Endometrial microvascular endothelial cells (primary cell): Measurements from ENCODE around the gene C19orf33. TPM values are rescaled to one million over a fixed set of nuclear protein-coding genes. Genes with fewer than 3 reads are reported as not detected.
"Not testable (repeated sequence)": the region's sequence is repeated elsewhere in the genome, so short reads cannot be mapped to it uniquely, and the experiment has no call there.

Experiments
- in situ Hi-C: cut with HindIII; loops from 2 replicates; pipeline ENCODE4 v1.10.0; 2017; ENCODE audit warnings: low sequenced_read_pairs, low pct_unique_long_range_greater_than_20kb; ENCODE audit errors: inconsistent ontology term
- total RNA-seq: library from RNA; depleted of rRNA; stranded (reverse); fragments of >200 nt; gene quantifications from one replicate; pipeline ENCODE4 v1.2.3, GENCODE V29; 2015; ENCODE audit errors: inconsistent ontology term

C19orf33 gene
- total RNA-seq, 1 donor from 2014 or later = 7.7 TPM

DNA sequence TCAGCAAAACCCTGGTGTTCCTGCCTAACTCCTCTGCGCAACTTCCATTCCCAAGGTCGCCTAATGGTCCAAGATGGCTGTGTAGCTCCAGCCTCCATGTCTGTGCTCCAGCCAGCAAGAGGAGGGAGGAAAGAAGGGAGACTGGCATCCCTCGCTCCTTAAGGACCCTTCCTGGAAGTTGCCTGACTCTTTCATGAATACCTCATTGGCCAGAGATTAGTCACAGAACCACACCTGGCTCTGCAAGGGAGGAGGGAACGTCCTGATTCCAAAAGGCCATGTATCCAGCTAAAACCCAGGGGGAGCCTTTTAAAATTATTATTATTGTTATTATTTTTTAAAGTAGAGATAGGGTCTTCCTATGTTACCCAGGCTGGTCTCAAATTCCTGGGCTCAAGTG, 20.4 kb downstream of the C19orf33 start:
- in situ Hi-C loops = no loop called here

DNA sequence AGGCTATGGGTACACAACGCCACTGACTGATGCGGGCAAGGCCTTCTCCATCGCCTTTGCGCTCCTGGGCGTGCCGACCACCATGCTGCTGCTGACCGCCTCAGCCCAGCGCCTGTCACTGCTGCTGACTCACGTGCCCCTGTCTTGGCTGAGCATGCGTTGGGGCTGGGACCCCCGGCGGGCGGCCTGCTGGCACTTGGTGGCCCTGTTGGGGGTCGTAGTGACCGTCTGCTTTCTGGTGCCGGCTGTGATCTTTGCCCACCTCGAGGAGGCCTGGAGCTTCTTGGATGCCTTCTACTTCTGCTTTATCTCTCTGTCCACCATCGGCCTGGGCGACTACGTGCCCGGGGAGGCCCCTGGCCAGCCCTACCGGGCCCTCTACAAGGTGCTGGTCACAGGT, 22.5 kb downstream of the C19orf33 start:
- in situ Hi-C loops = no loop called here

DNA sequence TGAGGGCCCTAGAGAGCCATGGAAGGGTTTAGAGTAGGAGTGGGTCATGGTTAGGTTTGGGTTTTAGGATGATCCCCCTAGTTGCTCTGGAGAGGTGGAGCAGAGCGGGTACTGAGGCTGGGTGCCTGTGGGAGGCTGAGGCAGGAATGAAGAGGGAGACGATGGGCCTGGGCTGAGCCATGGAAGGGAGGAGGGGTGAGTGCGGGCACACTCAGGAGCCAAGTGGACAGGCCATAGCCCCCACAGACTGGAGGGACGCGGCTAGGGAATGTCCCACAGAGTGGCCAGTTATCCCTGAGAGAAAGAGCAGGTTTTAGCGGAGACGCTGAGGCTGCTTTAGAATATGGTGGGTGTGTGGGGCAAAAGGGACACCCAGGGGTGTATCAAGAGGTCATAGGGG, 25.6 kb downstream of the C19orf33 start:
- in situ Hi-C loops = no loop called here

DNA sequence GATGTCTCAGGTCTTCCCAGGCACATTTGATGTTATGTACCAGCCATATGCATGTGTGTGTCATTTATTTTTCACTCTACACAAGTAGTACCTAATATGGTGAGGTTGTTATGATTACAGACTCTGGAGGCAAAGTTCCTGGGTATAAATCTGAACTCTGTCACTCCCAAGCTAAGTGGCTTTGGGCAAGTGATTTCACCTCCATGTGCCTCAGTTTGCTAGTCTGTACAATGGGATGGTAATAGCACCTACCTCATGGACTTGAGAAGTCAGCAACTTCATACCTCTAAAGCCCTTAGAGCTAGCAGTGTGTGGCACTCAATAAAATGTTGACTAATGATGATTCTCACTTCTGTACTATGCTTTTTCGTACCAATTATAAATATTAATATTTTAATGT, 27.7 kb downstream of the C19orf33 start:
- in situ Hi-C loops = no loop called here

DNA sequence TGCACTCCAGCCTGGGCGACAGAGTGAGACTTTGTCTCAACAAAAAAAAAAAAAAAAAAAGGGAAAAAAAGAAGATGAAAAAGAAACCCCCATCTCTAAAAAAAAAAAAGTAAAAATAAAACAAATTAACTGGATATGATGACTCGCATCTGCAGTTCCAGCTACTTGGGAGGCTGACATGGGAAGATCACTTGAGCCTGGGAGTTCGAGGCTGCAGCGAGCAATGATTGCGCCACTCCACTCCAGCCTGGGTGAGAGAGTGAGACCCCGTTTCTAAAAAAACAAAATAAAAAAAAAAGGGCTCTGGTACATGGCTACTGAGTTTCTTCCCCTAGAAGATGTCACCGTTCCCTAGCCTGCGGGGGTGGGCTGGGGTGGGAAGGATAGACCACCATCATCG, 29.2 kb downstream of the C19orf33 start:
- in situ Hi-C loops = no loop called here

DNA sequence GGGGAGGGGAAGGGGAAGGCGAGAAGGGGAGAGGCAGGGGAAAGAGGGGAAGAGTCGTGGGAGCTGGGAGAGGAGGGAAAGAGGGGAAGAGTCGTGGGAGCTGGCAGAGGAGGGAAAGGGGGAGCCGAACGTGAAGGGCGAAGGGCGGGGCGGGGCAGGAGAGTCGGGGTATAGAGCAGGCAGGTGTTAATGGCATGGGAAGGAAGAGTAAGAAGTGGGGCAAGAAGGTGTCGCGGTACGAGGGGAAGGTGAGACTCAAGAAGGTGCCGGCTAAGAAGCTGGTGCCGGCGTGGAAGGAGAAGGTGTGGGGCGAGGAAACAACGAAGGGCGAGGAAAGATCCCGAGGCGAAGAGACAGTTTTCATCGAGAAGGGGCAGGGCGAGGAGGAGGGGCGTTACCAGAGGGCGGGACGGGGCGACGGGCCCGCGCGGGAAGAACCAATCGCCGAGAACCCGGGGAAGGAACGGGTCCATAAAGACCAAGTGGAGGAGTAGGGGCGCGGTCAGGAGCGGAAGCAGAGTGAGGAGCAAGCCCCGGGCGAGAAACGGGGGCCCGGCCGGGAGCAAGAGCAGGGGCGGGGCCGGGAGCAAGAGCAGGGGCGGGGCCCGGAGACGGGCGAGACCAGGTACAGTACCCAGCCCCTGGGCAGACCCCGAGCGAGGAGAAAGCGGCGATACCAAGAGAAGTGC, 32.0 kb downstream of the C19orf33 start:
- in situ Hi-C loops = no loop called here

DNA sequence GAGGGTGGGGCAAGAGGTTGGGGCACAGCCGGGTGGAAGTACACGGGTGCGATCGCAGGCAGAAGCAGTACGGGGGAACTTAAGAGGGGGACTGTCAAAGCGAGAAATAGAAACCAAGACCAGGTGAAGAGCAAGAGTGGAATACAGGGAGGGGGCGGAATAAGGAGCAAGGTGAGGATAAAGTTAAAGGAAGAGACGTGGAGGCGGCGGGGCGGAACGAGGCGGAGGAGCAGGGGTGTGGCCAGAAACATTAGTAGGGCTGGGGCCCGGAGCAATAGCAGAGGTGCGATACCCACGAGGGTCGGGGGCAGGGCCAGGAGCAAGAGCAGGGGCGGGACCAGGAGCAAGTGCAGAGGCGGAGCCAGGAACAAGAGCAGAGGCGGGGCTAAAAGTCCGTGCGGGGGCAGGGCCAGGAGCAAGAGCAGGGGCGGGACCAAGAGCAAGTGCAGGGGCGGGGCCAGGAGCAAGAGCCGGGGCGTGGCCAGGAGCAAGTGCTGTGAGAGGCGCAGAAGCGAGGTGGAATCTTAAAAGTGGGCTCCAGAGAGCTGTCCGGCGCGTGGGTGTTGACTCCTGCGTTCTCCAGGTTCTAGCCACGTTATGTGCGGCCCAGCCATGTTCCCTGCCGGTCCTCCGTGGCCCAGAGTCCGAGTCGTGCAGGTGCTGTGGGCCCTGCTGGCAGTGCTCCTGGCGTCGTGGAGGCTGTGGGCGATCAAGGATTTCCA, 32.7 kb downstream of the C19orf33 start:
- in situ Hi-C loops = no loop called here

DNA sequence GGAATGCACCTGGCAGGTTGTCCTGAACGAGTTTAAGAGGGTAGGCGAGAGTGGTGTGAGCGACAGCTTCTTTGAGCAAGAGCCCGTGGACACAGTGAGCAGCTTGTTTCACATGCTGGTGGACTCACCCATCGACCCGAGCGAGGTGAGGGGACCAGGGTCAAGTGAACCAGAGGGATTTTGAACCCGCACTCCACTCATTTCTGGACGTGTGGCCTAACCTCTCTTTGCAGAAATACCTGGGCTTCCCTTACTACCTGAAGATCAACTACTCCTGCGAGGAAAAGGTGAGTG, 33.3 kb downstream of the C19orf33 start:
- in situ Hi-C loops = no loop called here

DNA sequence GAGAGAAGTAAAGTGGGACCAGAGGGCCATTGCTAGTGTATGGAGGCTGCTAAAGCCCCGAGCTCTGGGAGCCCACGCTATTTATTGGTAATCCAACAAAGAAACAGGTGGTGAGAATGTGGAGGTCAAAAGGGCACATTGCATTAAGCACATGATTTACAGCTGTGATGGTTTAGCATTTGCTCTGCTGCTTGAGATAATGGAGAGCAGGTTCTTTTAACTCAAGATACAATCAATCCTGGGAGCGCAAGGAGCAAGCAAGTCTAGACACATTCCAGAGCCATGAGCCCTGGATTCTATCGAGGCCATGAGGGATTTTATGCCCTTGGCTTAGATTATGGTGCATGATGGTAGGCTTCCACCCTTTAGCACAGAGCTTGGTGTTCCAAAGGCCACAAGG, 35.0 kb downstream of the C19orf33 start:
- in situ Hi-C loops = not testable (repeated sequence)

DNA sequence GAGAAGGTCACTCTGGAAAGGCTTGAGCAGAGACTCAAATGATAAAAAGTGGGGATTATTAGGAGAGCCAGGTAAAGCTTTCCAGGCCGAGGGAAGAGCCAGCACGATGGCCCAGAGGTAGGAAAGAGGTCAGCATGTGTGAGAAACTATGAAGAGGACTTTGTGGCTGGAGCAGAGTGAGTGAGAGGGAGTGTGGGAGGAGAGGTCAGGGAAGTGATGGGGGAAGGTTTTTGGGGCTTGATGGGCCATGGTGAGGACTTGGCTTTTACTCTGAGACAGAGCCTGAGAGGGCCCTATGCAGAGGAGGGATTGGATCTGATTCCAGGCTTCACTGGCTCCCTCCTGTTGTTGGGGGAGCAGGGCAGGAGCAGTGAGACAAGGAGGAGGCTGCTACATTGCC, 36.9 kb downstream of the C19orf33 start:
- in situ Hi-C loops = no loop called here

DNA sequence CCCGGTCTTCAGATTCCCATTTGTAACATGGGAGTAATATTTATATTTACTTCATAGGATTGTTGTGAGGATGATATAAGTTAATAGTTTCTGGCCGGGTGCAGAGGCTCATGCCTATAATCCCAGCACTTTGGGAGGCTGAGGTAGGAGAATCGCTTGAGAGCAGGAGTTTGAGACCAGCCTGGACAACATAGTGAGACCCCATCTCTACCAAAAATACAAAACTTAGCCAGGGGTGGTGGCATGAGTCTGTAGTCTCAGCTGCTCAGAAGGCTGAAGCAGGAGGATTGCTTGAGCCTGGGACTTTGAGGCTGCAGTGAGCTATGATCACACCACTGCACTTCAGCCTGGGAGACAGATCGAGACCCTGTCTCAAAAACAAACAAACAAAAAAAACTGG, 42.8 kb downstream of the C19orf33 start:
- in situ Hi-C loops = no loop called here

DNA sequence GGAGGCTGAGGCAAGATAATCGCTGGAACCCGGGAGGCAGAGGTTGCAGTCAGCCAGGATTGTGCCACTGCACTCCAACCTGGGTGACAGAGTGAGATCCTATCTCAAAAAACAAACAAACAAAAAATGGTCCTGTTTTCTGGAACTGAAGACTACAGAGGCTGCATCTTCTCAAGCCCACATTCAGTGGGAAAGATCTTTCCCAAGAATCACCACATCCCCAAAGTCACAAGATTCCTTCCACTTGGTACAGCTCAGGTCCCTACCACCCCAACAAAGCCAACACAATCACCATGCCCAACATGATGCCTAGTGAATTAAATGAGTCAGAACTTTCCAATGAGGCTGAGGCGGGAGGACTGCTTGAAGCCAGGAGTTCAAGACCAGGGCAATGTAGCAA, 46.8 kb downstream of the C19orf33 start:
- in situ Hi-C loops = no loop called here

DNA sequence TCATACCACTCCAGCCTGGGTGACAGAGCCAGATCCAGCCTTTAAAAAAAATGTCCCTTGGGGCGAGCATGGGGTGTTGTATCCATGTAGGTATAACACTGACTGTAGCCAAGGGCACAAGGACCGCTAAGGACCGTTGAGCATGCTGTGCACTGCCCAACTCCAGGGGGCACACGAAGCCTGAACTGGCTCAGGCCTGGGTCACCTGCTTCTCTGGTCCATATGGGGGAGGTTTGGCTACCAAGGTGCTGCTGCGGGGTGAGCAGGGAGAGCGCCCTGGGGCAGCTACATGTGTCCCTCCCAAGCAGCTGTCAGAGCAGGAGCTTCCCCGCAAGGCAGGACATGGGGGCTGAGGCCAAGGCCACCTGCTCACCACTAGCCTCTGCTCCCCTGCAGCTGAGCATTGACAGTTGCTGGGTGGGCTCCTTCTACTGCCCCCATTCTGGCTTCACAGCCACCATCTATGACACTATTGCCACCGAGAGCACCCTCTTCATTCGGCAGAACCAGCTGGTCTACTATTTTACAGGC, 47.9 kb downstream of the C19orf33 start:
- in situ Hi-C loops = no loop called here

DNA sequence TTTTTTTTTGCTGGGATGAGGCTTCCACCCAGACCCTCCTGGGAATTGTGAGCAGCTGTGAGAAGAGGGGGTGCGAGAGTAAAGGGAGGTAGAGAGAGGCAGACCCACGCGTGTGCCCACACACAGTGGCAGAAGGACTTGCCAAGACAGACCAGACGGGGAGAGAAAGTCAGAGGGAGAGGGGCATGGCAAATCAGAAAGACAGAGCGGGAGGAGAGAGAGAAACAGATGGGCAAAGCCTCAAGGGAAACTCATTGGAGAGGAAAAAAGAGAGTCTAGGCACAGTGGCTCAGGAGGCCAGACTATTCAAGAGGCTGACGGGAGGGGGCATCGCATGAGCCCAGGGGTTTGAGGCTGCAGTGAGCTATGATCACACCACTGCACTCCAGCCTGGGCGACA, 48.6 kb downstream of the C19orf33 start:
- in situ Hi-C loops = no loop called here

Other genes starting within 250 kb of the C19orf33 start
- gene DPF1, start 80.0 kb upstream of the C19orf33 start, total RNA-seq = 14.9 TPM
- not detected for gene PPP1R14A, start 47.9 kb upstream of the C19orf33 start, total RNA-seq
- not detected for gene SPINT2, start 39.7 kb upstream of the C19orf33 start, total RNA-seq
- 88.4 TPM for gene YIF1B, start 11.7 kb downstream of the C19orf33 start, total RNA-seq
- gene KCNK6, start 15.6 kb downstream of the C19orf33 start, total RNA-seq = 1.8 TPM
- not detected for gene CATSPERG, start 31.6 kb downstream of the C19orf33 start, total RNA-seq
- 395 TPM for gene PSMD8, start 70.3 kb downstream of the C19orf33 start, total RNA-seq
- gene GGN, start 83.8 kb downstream of the C19orf33 start, total RNA-seq = 1.1 TPM
- gene SPRED3, start 84.4 kb downstream of the C19orf33 start, total RNA-seq = 7.0 TPM
- 12.9 TPM for gene FAM98C, start 98.8 kb downstream of the C19orf33 start, total RNA-seq
- gene RASGRP4, start 122.0 kb downstream of the C19orf33 start, total RNA-seq = not detected
- gene RYR1, start 129.4 kb downstream of the C19orf33 start, total RNA-seq = not detected